Osteoblast (primary cell): ENCODE measurements around the gene TCF12. TPM values are rescaled to one million over a fixed set of nuclear protein-coding genes. Genes with fewer than 3 reads are reported as not detected.

Experiments
- DNase-seq: peaks from one replicate; pipeline ENCODE4 v3.0.0; 2011; ENCODE audit warnings: low spot score, mixed read lengths; ENCODE audit not compliant: insufficient read length; ENCODE audit errors: missing footprints
- H2AFZ ChIP-seq: 2 replicates; pipeline ENCODE4 v1.6.0; 2011; ENCODE audit warnings: mild to moderate bottlenecking, low read length
- H3K27ac ChIP-seq: 2 replicates; pipeline ENCODE4 v1.5.1; 2011; ENCODE audit warnings: mild to moderate bottlenecking, low read depth, low read length, moderate library complexity
- H3K27me3 ChIP-seq: 2 replicates; pipeline ENCODE4 v1.6.0; 2012; ENCODE audit warnings: mild to moderate bottlenecking, control low read depth, inconsistent platforms, low read length, moderate library complexity; ENCODE audit not compliant: insufficient read depth
- H3K36me3 ChIP-seq: 2 replicates; pipeline ENCODE4 v1.5.1; 2011; ENCODE audit warnings: mild to moderate bottlenecking, low read length, control low read depth, moderate library complexity; ENCODE audit not compliant: insufficient read depth
- H3K4me1 ChIP-seq: 2 replicates; pipeline ENCODE4 v1.5.1; 2011; ENCODE audit warnings: mild to moderate bottlenecking, low read length, control low read depth, moderate library complexity; ENCODE audit not compliant: insufficient read depth
- H3K4me2 ChIP-seq: 2 replicates; pipeline ENCODE4 v1.6.0; 2011; ENCODE audit warnings: mild to moderate bottlenecking, low read length; ENCODE audit not compliant: insufficient read depth
- H3K4me3 ChIP-seq: fragments of 200-600 bp; sonication (generic); 3 replicates; pipeline ENCODE4 v1.5.1; 2012; ENCODE audit warnings: mild to moderate bottlenecking, low read length, inconsistent platforms; ENCODE audit not compliant: insufficient read depth
- H3K79me2 ChIP-seq: 2 replicates; pipeline ENCODE4 v1.6.0; 2012; ENCODE audit warnings: mild to moderate bottlenecking, low read length, control low read depth, inconsistent platforms; ENCODE audit not compliant: insufficient read depth
- H3K9me3 ChIP-seq: 2 replicates; pipeline ENCODE4 v1.5.1; 2011; ENCODE audit warnings: low read depth, low read length, control low read depth
- H4K20me1 ChIP-seq: 2 replicates; pipeline ENCODE4 v1.6.0; 2012; ENCODE audit warnings: mild to moderate bottlenecking, low read length, control low read depth; ENCODE audit not compliant: insufficient read depth
- total RNA-seq: library from RNA; depleted of rRNA; stranded (reverse); fragments of >200 nt; gene quantifications from 2 replicates; pipeline ENCODE4 v1.2.3, GENCODE V29; 2012
- TF ChIP-seq, protein P1 (sequence below): IDR thresholded peaks from 2 replicates; pipeline ENCODE4 v1.5.1; 2011; ENCODE audit warnings: mild to moderate bottlenecking, low read depth, low read length, moderate library complexity; ENCODE audit errors: extremely low read depth

TCF12 gene
- total RNA-seq, 1 donor: 86.5 TPM

GRCh38 chr15:56988219-56988618 is 69.8 kb downstream of the TCF12 start:
- no peak overlapping the region for H3K4me3 ChIP-seq
- no peak overlapping the region for H3K27ac ChIP-seq
- TF ChIP-seq, protein P1, sequence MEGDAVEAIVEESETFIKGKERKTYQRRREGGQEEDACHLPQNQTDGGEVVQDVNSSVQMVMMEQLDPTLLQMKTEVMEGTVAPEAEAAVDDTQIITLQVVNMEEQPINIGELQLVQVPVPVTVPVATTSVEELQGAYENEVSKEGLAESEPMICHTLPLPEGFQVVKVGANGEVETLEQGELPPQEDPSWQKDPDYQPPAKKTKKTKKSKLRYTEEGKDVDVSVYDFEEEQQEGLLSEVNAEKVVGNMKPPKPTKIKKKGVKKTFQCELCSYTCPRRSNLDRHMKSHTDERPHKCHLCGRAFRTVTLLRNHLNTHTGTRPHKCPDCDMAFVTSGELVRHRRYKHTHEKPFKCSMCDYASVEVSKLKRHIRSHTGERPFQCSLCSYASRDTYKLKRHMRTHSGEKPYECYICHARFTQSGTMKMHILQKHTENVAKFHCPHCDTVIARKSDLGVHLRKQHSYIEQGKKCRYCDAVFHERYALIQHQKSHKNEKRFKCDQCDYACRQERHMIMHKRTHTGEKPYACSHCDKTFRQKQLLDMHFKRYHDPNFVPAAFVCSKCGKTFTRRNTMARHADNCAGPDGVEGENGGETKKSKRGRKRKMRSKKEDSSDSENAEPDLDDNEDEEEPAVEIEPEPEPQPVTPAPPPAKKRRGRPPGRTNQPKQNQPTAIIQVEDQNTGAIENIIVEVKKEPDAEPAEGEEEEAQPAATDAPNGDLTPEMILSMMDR: no peak
- H4K20me1 ChIP-seq: peaks cover 4% of the 10 kb centered on the region
- H2AFZ ChIP-seq: no peak overlapping the region
- peaks cover 47% of the 10 kb centered on the region for H3K4me1 ChIP-seq
- H3K79me2 ChIP-seq: peaks cover 84% of the 10 kb centered on the region
- H3K4me2 ChIP-seq: no peak overlapping the region
- no peaks in the 10 kb centered on the region for H3K9me3 ChIP-seq
- no peaks in the 10 kb centered on the region for H3K27me3 ChIP-seq
- DNase-seq: no peak
- no peaks in the 10 kb centered on the region for H3K36me3 ChIP-seq

- H3K4me3 ChIP-seq: no peak overlapping the region
- H3K4me2 ChIP-seq: no peak overlapping the region
- peaks cover 80% of the 10 kb centered on the region for H3K79me2 ChIP-seq
- no peak overlapping the region for H2AFZ ChIP-seq
- peaks cover 42% of the 10 kb centered on the region for H3K4me1 ChIP-seq
- H3K27me3 ChIP-seq: no peaks in the 10 kb centered on the region
- TF ChIP-seq, protein P1: no peak
- no peak for DNase-seq
- H3K36me3 ChIP-seq: no peaks in the 10 kb centered on the region
- no peak overlapping the region for H3K27ac ChIP-seq
- H3K9me3 ChIP-seq: no peaks in the 10 kb centered on the region
- H4K20me1 ChIP-seq: peaks cover 4% of the 10 kb centered on the region
Measured at GRCh38 chr15:56989411-56989924, 71.0 kb downstream of the TCF12 start.

DNA sequence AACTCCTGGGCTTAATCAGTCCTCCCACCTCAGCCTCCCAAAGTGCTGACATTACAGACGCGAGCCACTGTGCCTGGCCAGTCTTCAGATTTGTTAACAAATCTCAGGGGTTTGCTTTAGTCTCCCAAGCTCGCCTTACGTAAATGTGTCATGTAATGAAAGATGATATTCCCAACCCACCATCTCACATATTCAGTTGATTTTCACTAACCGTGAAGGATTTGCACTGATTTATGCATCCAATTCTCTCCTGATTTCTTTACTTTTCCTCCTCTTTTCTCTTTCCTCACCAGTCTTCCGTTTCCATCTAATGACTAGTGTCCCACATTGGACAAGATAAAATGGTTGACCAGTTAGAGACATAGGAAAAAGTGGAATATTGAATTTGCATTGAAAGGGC is 72.6 kb downstream of the TCF12 start:
- Histone ChIP-seq H3K27me3 (no peaks in the 10 kb centered on the region), H3K79me2 (peaks cover 93% of the 10 kb centered on the region), H3K36me3 (no peaks in the 10 kb centered on the region), H4K20me1 (peaks cover 4% of the 10 kb centered on the region), H3K4me3 (no peak overlapping the region), H2AFZ (no peak overlapping the region), H3K27ac (no peak overlapping the region), H3K9me3 (no peaks in the 10 kb centered on the region), H3K4me1 (peaks cover 26% of the 10 kb centered on the region), H3K4me2 (no peak overlapping the region)
- no peak for DNase-seq
- TF ChIP-seq, protein P1: no peak

- Histone ChIP-seq H3K36me3 (no peaks in the 10 kb centered on the region), H3K79me2 (peaks cover 91% of the 10 kb centered on the region), H3K4me1 (peaks cover 15% of the 10 kb centered on the region), H4K20me1 (peaks cover 12% of the 10 kb centered on the region), H2AFZ (no peak overlapping the region), H3K4me2 (no peak overlapping the region), H3K4me3 (no peak overlapping the region), H3K9me3 (peaks cover 2% of the 10 kb centered on the region), H3K27me3 (no peaks in the 10 kb centered on the region), H3K27ac (no peak overlapping the region)
- no peak for DNase-seq
- TF ChIP-seq, protein P1: no peak
Measured at GRCh38 chr15:56992725-56993124, 74.3 kb downstream of the TCF12 start.
